Measurements from ENCODE around the gene KRT4.

GRCh38 chr12:52860102-52860823 lies 46.3 kb upstream of the KRT4 start:
- TF ChIP-seq CTCF (IDR thresholded peaks at IDR 0.05; ENCODE audit: poor library complexity, severe bottlenecking), result no peak
- no peak for TF ChIP-seq POLR2AphosphoS5 (IDR thresholded peaks at IDR 0.05)
- no peak for TF ChIP-seq EZH2 (IDR thresholded peaks at IDR 0.05; ENCODE audit: borderline replicate concordance, insufficient read depth, low read length, poor library complexity, severe bottlenecking)

Measured in neural cell (in vitro differentiated cells).